ENCODE results near the gene SLC23A1.

Gene SLC23A1

DNA sequence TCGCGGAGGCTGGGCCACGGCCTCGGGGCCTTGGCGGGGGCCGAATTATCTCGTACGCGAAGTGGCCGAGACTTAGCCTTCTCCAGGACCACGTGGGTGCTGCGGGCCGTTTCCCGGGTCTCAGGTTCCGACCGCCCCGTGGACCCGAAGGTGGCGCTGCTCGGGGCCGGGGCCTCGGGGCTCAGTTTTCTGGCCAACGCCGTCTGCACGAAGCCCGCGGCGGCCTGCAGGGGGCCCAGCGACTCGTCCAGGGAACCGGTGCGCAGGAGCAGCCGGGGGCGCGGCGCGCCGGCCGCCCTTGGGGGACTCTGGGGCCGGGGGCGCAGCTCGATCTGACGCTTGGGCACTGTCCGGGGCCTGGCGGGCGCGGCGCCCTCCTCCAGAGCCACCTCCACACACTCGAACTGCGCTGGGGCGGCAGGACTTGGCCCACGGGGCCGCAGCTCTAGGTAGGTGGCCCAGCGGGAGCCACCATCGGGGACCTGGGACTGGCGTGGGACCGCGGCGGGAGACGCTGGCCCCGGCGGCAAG is 11.1 kb upstream of the SLC23A1 start:
- Histone ChIP-seq H3K36me3 (replicated peaks) (no peaks in the 10 kb centered on the region), H3K27ac (no peak overlapping the region), H3K4me3 (ENCODE audit: low read depth, low read length) (peak overlapping the region; percentile 49), H3K27me3 (replicated peaks) (peaks cover 4% of the 10 kb centered on the region)
- DNase-seq, result no peak
- TF ChIP-seq, protein P1, sequence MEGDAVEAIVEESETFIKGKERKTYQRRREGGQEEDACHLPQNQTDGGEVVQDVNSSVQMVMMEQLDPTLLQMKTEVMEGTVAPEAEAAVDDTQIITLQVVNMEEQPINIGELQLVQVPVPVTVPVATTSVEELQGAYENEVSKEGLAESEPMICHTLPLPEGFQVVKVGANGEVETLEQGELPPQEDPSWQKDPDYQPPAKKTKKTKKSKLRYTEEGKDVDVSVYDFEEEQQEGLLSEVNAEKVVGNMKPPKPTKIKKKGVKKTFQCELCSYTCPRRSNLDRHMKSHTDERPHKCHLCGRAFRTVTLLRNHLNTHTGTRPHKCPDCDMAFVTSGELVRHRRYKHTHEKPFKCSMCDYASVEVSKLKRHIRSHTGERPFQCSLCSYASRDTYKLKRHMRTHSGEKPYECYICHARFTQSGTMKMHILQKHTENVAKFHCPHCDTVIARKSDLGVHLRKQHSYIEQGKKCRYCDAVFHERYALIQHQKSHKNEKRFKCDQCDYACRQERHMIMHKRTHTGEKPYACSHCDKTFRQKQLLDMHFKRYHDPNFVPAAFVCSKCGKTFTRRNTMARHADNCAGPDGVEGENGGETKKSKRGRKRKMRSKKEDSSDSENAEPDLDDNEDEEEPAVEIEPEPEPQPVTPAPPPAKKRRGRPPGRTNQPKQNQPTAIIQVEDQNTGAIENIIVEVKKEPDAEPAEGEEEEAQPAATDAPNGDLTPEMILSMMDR (IDR thresholded peaks at IDR 0.05; ENCODE audit: low read depth, low read length, missing control alignments), result peak; percentile 6
- in situ Hi-C loops (cut with HindIII; ENCODE audit: low pct_ligation_motif_present, low sequenced_read_pairs), result no loop called here

DNA sequence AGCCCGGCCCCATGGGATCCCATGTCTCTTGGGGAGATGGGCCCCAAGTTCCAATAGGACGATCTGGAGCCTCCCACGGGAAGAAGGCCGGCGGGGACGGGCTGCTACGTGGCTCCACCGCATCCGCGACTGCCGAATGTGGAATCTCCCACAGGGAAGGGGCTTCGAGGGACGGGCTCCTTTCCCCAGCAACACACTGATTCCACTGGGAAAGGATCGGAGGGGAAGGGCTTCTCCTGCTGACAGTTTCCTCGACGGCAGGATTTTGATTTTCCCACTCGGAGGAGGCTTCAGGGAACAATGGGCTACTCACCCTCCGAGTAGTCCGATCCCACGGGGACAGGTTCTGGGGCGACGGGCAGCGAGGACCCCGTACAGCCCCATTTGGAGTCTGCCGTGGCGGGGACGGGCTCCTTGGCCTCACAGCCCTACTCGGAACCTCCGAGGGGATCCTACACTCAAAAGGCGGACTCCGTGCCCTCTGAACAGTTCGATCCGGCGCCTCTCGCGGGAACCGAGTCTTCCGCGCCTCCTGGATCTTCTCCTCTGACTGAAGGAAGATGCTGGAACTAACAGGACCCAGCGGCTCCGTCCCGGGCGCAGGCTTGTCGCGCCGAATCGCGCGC is 10.5 kb upstream of the SLC23A1 start:
- Histone ChIP-seq H3K27ac (no peak overlapping the region), H3K4me3 (ENCODE audit: low read depth, low read length) (peak overlapping the region; percentile 49), H3K36me3 (replicated peaks) (no peaks in the 10 kb centered on the region), H3K27me3 (replicated peaks) (peaks cover 4% of the 10 kb centered on the region)
- no peak for DNase-seq
- TF ChIP-seq, protein P1 (IDR thresholded peaks at IDR 0.05; ENCODE audit: low read depth, low read length, missing control alignments), result no peak
- in situ Hi-C loops (cut with HindIII; ENCODE audit: low pct_ligation_motif_present, low sequenced_read_pairs), result no loop called here

DNA sequence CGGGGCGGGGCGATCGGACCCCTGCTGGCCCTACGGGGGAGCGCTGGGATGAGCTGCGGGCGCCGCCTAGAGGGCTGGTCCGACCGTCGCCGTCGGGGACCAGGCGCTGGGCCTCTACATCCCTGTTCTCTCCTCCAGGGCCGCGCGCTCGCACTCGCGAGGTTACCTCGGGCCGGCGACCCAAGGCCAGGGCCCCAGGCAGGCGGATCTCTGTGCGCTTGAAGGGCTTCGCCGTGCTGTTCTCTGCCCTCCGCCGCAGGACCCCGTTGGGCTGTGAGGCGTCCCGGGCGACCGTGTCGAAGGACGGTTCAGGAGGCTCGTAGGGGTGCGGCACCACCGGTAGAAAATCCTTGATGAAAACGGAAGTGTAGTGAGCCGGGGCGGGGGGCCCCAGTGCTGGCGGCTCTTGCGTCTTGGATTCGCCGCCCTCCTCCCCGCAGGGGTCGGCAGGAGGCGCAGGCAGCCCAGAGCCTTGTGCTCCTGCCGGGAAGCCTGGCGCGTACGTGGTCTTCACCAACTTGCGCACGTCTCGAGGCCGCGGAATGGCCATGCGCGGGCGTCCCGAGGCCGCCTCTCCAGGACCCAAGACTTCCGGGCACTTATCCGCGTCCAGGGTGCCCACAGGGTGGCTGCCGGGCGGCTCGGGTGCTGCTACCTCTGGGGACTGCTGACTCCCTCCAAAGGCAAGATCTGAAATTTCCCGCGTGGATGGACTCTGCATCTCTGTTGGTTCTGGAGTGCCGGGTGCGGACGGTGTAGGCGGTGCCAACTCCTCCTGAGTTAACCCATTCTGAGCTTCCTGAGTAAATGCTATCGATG is 9.8 kb upstream of the SLC23A1 start:
- Histone ChIP-seq H3K27ac (no peak overlapping the region), H3K4me3 (ENCODE audit: low read depth, low read length) (peak overlapping the region; percentile 49), H3K36me3 (replicated peaks) (no peaks in the 10 kb centered on the region), H3K27me3 (replicated peaks) (peaks cover 4% of the 10 kb centered on the region)
- in situ Hi-C loops (cut with HindIII; ENCODE audit: low pct_ligation_motif_present, low sequenced_read_pairs), result no loop called here
- peak; percentile 38 for DNase-seq
- TF ChIP-seq, protein P1 (IDR thresholded peaks at IDR 0.05; ENCODE audit: low read depth, low read length, missing control alignments), result peak; percentile 73

DNA sequence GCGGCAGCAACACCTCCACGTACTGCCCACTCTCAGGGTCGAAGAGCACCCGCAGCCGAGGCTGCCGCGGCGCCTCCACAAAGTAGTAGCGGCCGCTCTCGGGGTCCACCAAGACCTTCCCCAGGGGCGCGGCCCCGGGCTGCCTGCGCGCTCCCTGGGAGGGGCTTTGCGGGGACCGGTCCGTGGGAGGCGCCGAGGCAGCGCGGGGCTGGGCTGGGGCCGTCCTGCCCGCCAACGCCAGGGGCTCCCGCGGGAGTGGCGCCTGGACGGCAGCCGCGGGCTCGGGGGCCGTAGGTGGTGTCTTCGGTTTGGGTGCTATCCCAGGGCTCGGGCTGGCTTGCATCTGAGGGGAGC is 9.2 kb upstream of the SLC23A1 start:
- H3K36me3 ChIP-seq (replicated peaks), result no peaks in the 10 kb centered on the region
- in situ Hi-C loops (cut with HindIII; ENCODE audit: low pct_ligation_motif_present, low sequenced_read_pairs), result no loop called here
- H3K4me3 ChIP-seq (ENCODE audit: low read depth, low read length), result peak overlapping the region; percentile 49
- H3K27ac ChIP-seq, result no peak overlapping the region
- no peak for DNase-seq
- TF ChIP-seq, protein P1 (IDR thresholded peaks at IDR 0.05; ENCODE audit: low read depth, low read length, missing control alignments), result no peak
- H3K27me3 ChIP-seq (replicated peaks), result peaks cover 4% of the 10 kb centered on the region

DNA sequence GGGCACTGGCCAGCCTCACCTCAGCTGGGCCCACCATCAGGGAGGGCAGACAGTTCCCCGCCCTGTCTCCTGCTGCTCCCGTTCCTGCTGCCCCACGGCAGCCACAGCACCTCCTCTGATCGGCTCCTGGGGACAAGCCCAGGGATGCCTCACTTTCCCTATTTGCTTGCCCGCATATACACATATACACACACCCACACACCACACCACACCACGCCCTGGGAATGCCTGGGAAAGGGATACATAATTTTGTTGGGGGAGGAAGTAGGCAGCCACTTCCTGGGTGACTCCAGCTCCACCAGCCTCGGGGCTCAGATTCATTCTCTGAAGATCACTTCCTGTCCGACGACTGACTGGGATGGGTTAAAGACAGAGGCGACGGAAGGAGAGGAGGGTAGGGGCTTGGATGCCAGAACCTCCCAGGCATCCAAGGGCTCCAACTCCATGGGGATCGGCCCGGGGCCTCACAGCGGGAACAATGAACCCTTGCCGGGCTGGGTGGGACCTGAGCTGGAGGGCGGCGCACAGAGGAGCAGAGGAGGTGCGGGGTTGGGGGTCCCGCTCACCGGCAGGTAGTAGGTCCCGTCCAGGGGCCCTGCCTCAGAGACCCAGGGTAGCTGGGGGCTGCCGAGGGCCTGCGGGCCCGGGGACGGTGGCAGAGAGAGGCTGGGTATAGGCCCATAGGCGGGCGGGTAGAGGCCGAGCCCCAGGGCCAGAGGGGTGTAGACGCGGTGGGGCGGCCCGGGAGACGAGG is 8.7 kb upstream of the SLC23A1 start:
- no peak for DNase-seq
- no peak overlapping the region for H3K27ac ChIP-seq
- peak overlapping the region; percentile 49 for H3K4me3 ChIP-seq (ENCODE audit: low read depth, low read length)
- peaks cover 4% of the 10 kb centered on the region for H3K27me3 ChIP-seq (replicated peaks)
- TF ChIP-seq, protein P1 (IDR thresholded peaks at IDR 0.05; ENCODE audit: low read depth, low read length, missing control alignments), result no peak
- H3K36me3 ChIP-seq (replicated peaks), result no peaks in the 10 kb centered on the region
- in situ Hi-C loops (cut with HindIII; ENCODE audit: low pct_ligation_motif_present, low sequenced_read_pairs), result no loop called here
